CMK (cell line): Measurements from ENCODE around the gene GPR3.
"Not testable (repeated sequence)": the region's sequence is repeated elsewhere in the genome, so short reads cannot be mapped to it uniquely, and the experiment has no call there.

Source experiments
- DNase-seq: peaks from one replicate; pipeline ENCODE4 v3.0.0-alpha.2; 2010; ENCODE audit warnings: low read depth

The GPR3 gene

GRCh38 chr1:27400082-27400962 is 7.9 kb downstream of the GPR3 start:
- DNase-seq, result no peak

GRCh38 chr1:27400963-27401341 is 8.5 kb downstream of the GPR3 start:
- no peak for DNase-seq

- DNase-seq, result no peak
Measured at GRCh38 chr1:27402349-27402754, 9.9 kb downstream of the GPR3 start.

GRCh38 chr1:27403065-27403726 is 10.8 kb downstream of the GPR3 start:
- DNase-seq, result no peak

GRCh38 chr1:27403931-27404330 is 11.5 kb downstream of the GPR3 start:
- DNase-seq, result no peak

- no peak for DNase-seq
Measured at GRCh38 chr1:27405074-27405473, 12.7 kb downstream of the GPR3 start.

- DNase-seq, result not testable (repeated sequence)
Measured at GRCh38 chr1:27405598-27406361, 13.4 kb downstream of the GPR3 start.

GRCh38 chr1:27406362-27406680 is 13.9 kb downstream of the GPR3 start:
- no peak for DNase-seq

- DNase-seq, result not testable (repeated sequence)
Measured at GRCh38 chr1:27406791-27407190, 14.4 kb downstream of the GPR3 start.

- no peak for DNase-seq
Measured at GRCh38 chr1:27408151-27408550, 15.7 kb downstream of the GPR3 start.

- no peak for DNase-seq
Measured at GRCh38 chr1:27409669-27410068, 17.2 kb downstream of the GPR3 start.

- no peak for DNase-seq
Measured at GRCh38 chr1:27410709-27411108, 18.3 kb downstream of the GPR3 start.

GRCh38 chr1:27412502-27412901 is 20.1 kb downstream of the GPR3 start:
- no peak for DNase-seq

GRCh38 chr1:27413004-27413403 is 20.6 kb downstream of the GPR3 start:
- DNase-seq, result no peak

GRCh38 chr1:27414091-27414490 is 21.7 kb downstream of the GPR3 start:
- DNase-seq, result no peak

GRCh38 chr1:27416387-27417111 is 24.1 kb downstream of the GPR3 start:
- DNase-seq, result peak; percentile 69

- no peak for DNase-seq
Measured at GRCh38 chr1:27417713-27418112, 25.3 kb downstream of the GPR3 start.

GRCh38 chr1:27418326-27419185 is 26.1 kb downstream of the GPR3 start:
- no peak for DNase-seq

GRCh38 chr1:27423709-27424108 is 31.3 kb downstream of the GPR3 start:
- DNase-seq, result no peak

- no peak for DNase-seq
Measured at GRCh38 chr1:27427329-27427728, 34.9 kb downstream of the GPR3 start.

GRCh38 chr1:27427816-27428315 is 35.4 kb downstream of the GPR3 start:
- no peak for DNase-seq
